Measurements from ENCODE around the gene RTL5. TPM values are rescaled to one million over a fixed set of nuclear protein-coding genes. Genes with fewer than 3 reads are reported as not detected.

Gene RTL5
- total RNA-seq (2022; extraction: Qiagen RNA extraction), result 2.0 to 2.7 TPM (median 2.5 TPM) in 5 replicates

DNA sequence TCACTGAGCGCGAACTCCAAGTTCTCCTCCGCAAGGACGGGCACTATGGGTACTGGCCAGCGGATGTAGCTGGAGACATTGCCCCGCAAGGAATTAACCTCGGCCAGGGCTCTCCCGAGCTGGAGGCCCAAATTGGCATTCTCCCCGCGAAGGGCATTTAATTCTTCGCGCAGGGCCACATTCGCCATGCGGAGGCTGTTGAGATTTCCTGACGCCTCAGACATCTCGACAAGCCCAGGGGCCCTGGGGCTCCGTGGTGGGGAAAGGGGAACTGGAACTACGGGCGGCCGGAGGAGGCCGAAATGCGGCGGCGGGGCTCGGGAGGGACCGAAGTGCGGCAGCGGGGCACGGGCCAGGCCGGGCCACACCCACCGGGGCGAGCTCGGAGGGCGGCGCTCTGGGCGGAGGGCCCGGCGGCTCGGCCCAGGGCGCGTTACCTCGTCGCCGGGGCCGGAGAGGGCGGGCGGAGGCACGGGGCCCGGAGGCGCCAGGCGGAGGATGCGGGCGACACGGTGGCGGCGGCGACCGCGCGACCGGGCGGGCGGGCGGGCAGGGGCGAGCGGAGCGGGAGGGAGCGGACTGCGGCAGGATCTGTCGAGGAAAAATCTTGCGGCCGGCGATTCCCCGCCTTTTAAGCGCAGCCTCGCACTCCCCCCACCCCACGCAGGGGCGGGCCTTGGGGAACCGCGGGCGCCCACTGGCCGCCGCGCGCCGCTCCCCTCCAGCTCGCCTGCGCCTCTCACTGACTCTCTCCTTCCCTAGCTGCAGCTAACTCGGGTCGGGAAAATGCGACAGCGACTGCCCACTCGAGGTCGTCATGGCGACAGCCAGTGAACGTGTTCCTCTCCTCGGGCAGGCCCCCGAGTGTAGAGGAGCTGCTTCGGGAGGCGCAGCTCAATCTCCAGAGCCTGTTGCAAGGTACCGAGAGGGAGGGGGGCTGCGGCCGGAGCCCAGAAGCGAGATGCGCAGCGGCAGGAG lies at the start of gene RTL5:
Gene RTL5 (minus strand): TSS at position 599 of the 978 bp plus-strand sequence.

Other genes starting within 250 kb of the RTL5 start
- 0.25 to 0.53 TPM (median 0.32 TPM) in 5 replicates for gene NHSL2, start 221.1 kb downstream of the RTL5 start, total RNA-seq (2022; extraction: Qiagen RNA extraction)
- 38.9 to 79.0 TPM (median 39.4 TPM) in 5 replicates for gene PIN4, start 49.8 kb upstream of the RTL5 start, total RNA-seq (2022; extraction: Qiagen RNA extraction)
- gene ERCC6L, start 107.1 kb upstream of the RTL5 start, total RNA-seq (2022; extraction: Qiagen RNA extraction), result 11.3 to 13.1 TPM (median 12.4 TPM) in 5 replicates
- 1,489 to 2,409 TPM (median 1,518 TPM) in 5 replicates for gene RPS4X, start 145.3 kb upstream of the RTL5 start, total RNA-seq (2022; extraction: Qiagen RNA extraction)
- gene CITED1, start 174.0 kb upstream of the RTL5 start, total RNA-seq (2022; extraction: Qiagen RNA extraction), result 1.5 to 2.0 TPM (median 1.7 TPM) in 5 replicates